Hepatocyte (in vitro differentiated cells): ENCODE results near the gene DCT. TPM values are rescaled to one million over a fixed set of nuclear protein-coding genes. Genes with fewer than 3 reads are reported as not detected.
"Not testable (repeated sequence)": the region's sequence is repeated elsewhere in the genome, so short reads cannot be mapped to it uniquely, and the experiment has no call there.

Source experiments
- DNase-seq: peaks from one replicate; pipeline ENCODE4 v3.0.0-alpha.2; 2016; ENCODE audit warnings: low spot score
- H2AFZ ChIP-seq: fragments of 200-600 bp; sonication (generic); 2 replicates; pipeline ENCODE4 v1.6.0; 2016; ENCODE audit warnings: antibody characterized with exemption, mild to moderate bottlenecking
- H3K27ac ChIP-seq: fragments of 200-600 bp; sonication (generic); 2 replicates; pipeline ENCODE4 v1.5.1; 2016; ENCODE audit warnings: mild to moderate bottlenecking
- H3K27me3 ChIP-seq: fragments of 200-600 bp; sonication (generic); 2 replicates; pipeline ENCODE4 v1.6.1; 2016
- H3K36me3 ChIP-seq: fragments of 200-600 bp; sonication (generic); replicated peaks from 2 replicates; pipeline ENCODE4 v1.5.1; 2016; ENCODE audit warnings: low read depth; ENCODE audit not compliant: insufficient read depth
- H3K4me1 ChIP-seq: fragments of 200-600 bp; sonication (generic); 2 replicates; pipeline ENCODE4 v1.5.1; 2016; ENCODE audit warnings: mild to moderate bottlenecking, moderate library complexity; ENCODE audit not compliant: insufficient read depth
- H3K4me2 ChIP-seq: fragments of 200-600 bp; sonication (generic); 2 replicates; pipeline ENCODE4 v1.6.0; 2016
- H3K4me3 ChIP-seq: fragments of 200-600 bp; sonication (generic); 2 replicates; pipeline ENCODE4 v1.5.1; 2016; ENCODE audit warnings: mild to moderate bottlenecking
- H3K79me2 ChIP-seq: fragments of 200-600 bp; sonication (generic); 2 replicates; pipeline ENCODE4 v1.6.0; 2017; ENCODE audit warnings: mild to moderate bottlenecking
- H3K9me2 ChIP-seq: fragments of 200-600 bp; sonication (generic); replicated peaks from 2 replicates; pipeline ENCODE4 v1.6.0; 2017; ENCODE audit warnings: mild to moderate bottlenecking; ENCODE audit not compliant: insufficient read depth
- H3K9me3 ChIP-seq: fragments of 200-600 bp; sonication (generic); 2 replicates; pipeline ENCODE4 v1.5.1; 2016; ENCODE audit warnings: low read depth, mild to moderate bottlenecking
- H4K20me1 ChIP-seq: fragments of 200-600 bp; sonication (generic); 2 replicates; pipeline ENCODE4 v1.6.0; 2016; ENCODE audit warnings: mild to moderate bottlenecking; ENCODE audit not compliant: insufficient read depth, poor library complexity, severe bottlenecking
- CTCF ChIP-seq: fragments of 200-600 bp; sonication (generic); IDR thresholded peaks from 2 replicates; pipeline ENCODE4 v1.5.1; 2016; ENCODE audit warnings: antibody characterized with exemption, mild to moderate bottlenecking; ENCODE audit not compliant: poor library complexity
- EZH2 ChIP-seq: fragments of 200-600 bp; sonication (generic); IDR thresholded peaks from 2 replicates; pipeline ENCODE4 v1.6.1; 2016; ENCODE audit warnings: antibody characterized with exemption, mild to moderate bottlenecking, borderline replicate concordance
- EZH2phosphoT487 ChIP-seq: fragments of 200-600 bp; sonication (generic); IDR thresholded peaks from one replicate; pipeline ENCODE4 v1.6.1; 2018; ENCODE audit warnings: antibody characterized with exemption, mild to moderate bottlenecking, low read depth, moderate library complexity; ENCODE audit not compliant: unreplicated experiment, severe bottlenecking
- WGBS: methylation state at CpG from one replicate; pipeline ENCODE4 v1.1.6; 2016; ENCODE audit warnings: low lambda C conversion rate; ENCODE audit errors: missing lambda C conversion rate; 5-methylcytosine and 5-hydroxymethylcytosine counted together
- polyA plus RNA-seq: library from polyadenylated mRNA; unstranded; fragments of >200 nt; fragmentation: Nextera tagmentation; extraction: Ambion mirVana; gene quantifications from 2 replicates; pipeline ENCODE4 v1.2.1, GENCODE V29; 2016
- total RNA-seq: library from RNA; depleted of rRNA; stranded (reverse); fragments of >200 nt; gene quantifications from 2 replicates; pipeline ENCODE4 v1.2.3, GENCODE V29; 2014

DCT gene
- total and polyA plus RNA-seq, 2 experiments from 2014 or later, result not detected

GRCh38 chr13:94513026-94513425 is 33.5 kb upstream of the DCT start:
- DNase-seq, result no peak
- WGBS, result 79% methylated on average over 5 of the region's 5 CpGs

GRCh38 chr13:94505730-94506129 is 26.2 kb upstream of the DCT start:
- 75% methylated on average over 1 of the region's 1 CpG for WGBS
- Histone ChIP-seq H3K36me3 (no peaks in the 10 kb centered on the region), H2AFZ (no peak overlapping the region), H3K4me1 (no peaks in the 10 kb centered on the region), H4K20me1 (no peaks in the 10 kb centered on the region), H3K9me2 (no peaks in the 10 kb centered on the region), H3K4me3 (no peak overlapping the region), H3K9me3 (no peaks in the 10 kb centered on the region), H3K27me3 (no peaks in the 10 kb centered on the region), H3K79me2 (no peaks in the 10 kb centered on the region), H3K4me2 (no peak overlapping the region), H3K27ac (no peak overlapping the region)
- TF ChIP-seq CTCF (no peak), EZH2 (no peak), EZH2phosphoT487 (no peak)
- DNase-seq, result no peak

More at GRCh38 chr13:94513026-94513425, 33.5 kb upstream of the DCT start:
- no peaks in the 10 kb centered on the region for H4K20me1 ChIP-seq
- no peaks in the 10 kb centered on the region for H3K9me2 ChIP-seq
- H3K27me3 ChIP-seq, result no peaks in the 10 kb centered on the region
- H3K4me2 ChIP-seq, result no peak overlapping the region
- H3K4me1 ChIP-seq, result no peaks in the 10 kb centered on the region
- TF ChIP-seq EZH2phosphoT487 (no peak), CTCF (no peak), EZH2 (no peak)
- H3K4me3 ChIP-seq, result no peak overlapping the region
- no peaks in the 10 kb centered on the region for H3K36me3 ChIP-seq
- no peak overlapping the region for H3K27ac ChIP-seq
- no peak overlapping the region for H2AFZ ChIP-seq
- no peaks in the 10 kb centered on the region for H3K79me2 ChIP-seq
- no peaks in the 10 kb centered on the region for H3K9me3 ChIP-seq

GRCh38 chr13:94503851-94504250 is 24.4 kb upstream of the DCT start:
- no peak for TF ChIP-seq EZH2phosphoT487
- TF ChIP-seq EZH2, result no peak
- TF ChIP-seq CTCF, result no peak
- H4K20me1 ChIP-seq, result no peaks in the 10 kb centered on the region
- H2AFZ ChIP-seq, result no peak overlapping the region
- no peak for DNase-seq
- H3K79me2 ChIP-seq, result no peaks in the 10 kb centered on the region
- no peak overlapping the region for H3K27ac ChIP-seq
- no peaks in the 10 kb centered on the region for H3K36me3 ChIP-seq
- no peaks in the 10 kb centered on the region for H3K4me1 ChIP-seq
- no peak overlapping the region for H3K4me3 ChIP-seq
- H3K9me2 ChIP-seq, result no peaks in the 10 kb centered on the region
- no peaks in the 10 kb centered on the region for H3K9me3 ChIP-seq
- no peaks in the 10 kb centered on the region for H3K27me3 ChIP-seq
- no peak overlapping the region for H3K4me2 ChIP-seq

GRCh38 chr13:94498831-94499230 is 19.3 kb upstream of the DCT start:
- H3K4me2 ChIP-seq, H3K9me3 ChIP-seq, H3K36me3 ChIP-seq, H4K20me1 ChIP-seq, H3K4me1 ChIP-seq, H3K27me3 ChIP-seq, H3K27ac ChIP-seq, H3K4me3 ChIP-seq, DNase-seq, H3K9me2 ChIP-seq, H3K79me2 ChIP-seq, H2AFZ ChIP-seq: not testable (repeated sequence)
- 94% methylated on average over 4 of the region's 4 CpGs for WGBS
